B cell (primary cell): ENCODE data around the gene PNCK. TPM values are rescaled to one million over a fixed set of nuclear protein-coding genes. Genes with fewer than 3 reads are reported as not detected.

Experiments
- ATAC-seq: fragments of 200-7000 bp; cut with Tn5 transposase; one replicate; pipeline ENCODE4 v1.10.0; 2021; ENCODE audit warnings: low read depth, mild to moderate bottlenecking, moderate number of reproducible peaks, moderate library complexity
- CTCF ChIA-PET: fragments of 350-600 bp; sonication (Branson Sonifier 250); formaldehyde crosslinking; loops from one replicate; lab custom pipeline; 2021; ENCODE audit warnings: antibody characterized with exemption, inconsistent platforms; lab: Charles Lee
- POLR2A ChIA-PET: fragments of 350-600 bp; sonication (Branson Sonifier 250); formaldehyde crosslinking; loops from one replicate; lab custom pipeline; 2021; ENCODE audit warnings: antibody characterized with exemption; lab: Charles Lee
- DNase-seq: peaks from one replicate; pipeline ENCODE4 v3.0.0; 2013
- H2AFZ ChIP-seq: 2 replicates; pipeline ENCODE4 v1.6.1; 2012; ENCODE audit warnings: mild to moderate bottlenecking, low read depth, low read length; ENCODE audit not compliant: insufficient read depth, poor library complexity, severe bottlenecking
- H3K27ac ChIP-seq, 2 donors: 1 replicate in 1 of 2; 2 replicates in 1 of 2; pipeline ENCODE4 v1.5.1; 2012 to 2013; ENCODE audit warnings: low read length in 2 of 2, mild to moderate bottlenecking in 2 of 2, moderate library complexity in 1 of 2
- H3K27me3 ChIP-seq, 4 experiments: fragments of 200-600 bp in 1 of 4; sonication (generic) in 1 of 4; replicated peaks in 1 of 4; 1 replicate in 2 of 4; 2 replicates in 2 of 4; pipeline versions ENCODE4 v1.6.1 to v1.7.0; 2013 to 2016; ENCODE audit warnings: low read length in 3 of 4, mild to moderate bottlenecking in 2 of 4, mixed read lengths in 1 of 4, moderate library complexity in 1 of 4; ENCODE audit not compliant: insufficient read depth in 4 of 4, control insufficient read depth in 3 of 4; ENCODE audit errors: control extremely low read depth in 1 of 4
- H3K36me3 ChIP-seq, 2 experiments: replicated peaks in 1 of 2; 1 replicate in 1 of 2; 2 replicates in 1 of 2; pipeline versions ENCODE4 v1.6.1 to v1.7.1; 2013; ENCODE audit warnings: low read length in 1 of 2; ENCODE audit not compliant: insufficient read depth in 2 of 2, control insufficient read depth in 1 of 2; ENCODE audit errors: control extremely low read depth in 1 of 2, extremely low read depth in 1 of 2
- H3K4me1 ChIP-seq, 2 donors: fragments of 200-600 bp in 1 of 2; sonication (generic) in 1 of 2; 1 replicate in 1 of 2; 2 replicates in 1 of 2; pipeline versions ENCODE4 v1.5.1 to v1.6.1; 2013 to 2017; ENCODE audit warnings: low read length in 2 of 2; ENCODE audit not compliant: control insufficient read depth in 2 of 2, insufficient read depth in 2 of 2
- H3K4me2 ChIP-seq: replicated peaks from 2 replicates; pipeline ENCODE3; 2012; ENCODE audit warnings: mild to moderate bottlenecking, low read depth, low read length; ENCODE audit not compliant: poor library complexity, severe bottlenecking
- H3K4me3 ChIP-seq, 5 experiments: fragments of 200-600 bp in 1 of 5; sonication (generic) in 1 of 5; 1 replicate in 3 of 5; 2 replicates in 2 of 5; pipeline versions ENCODE4 v1.5.1 to v1.7.0; 2011 to 2016; ENCODE audit warnings: low read length in 4 of 5, mild to moderate bottlenecking in 4 of 5, low read depth in 2 of 5, control low read depth in 1 of 5, moderate library complexity in 1 of 5; ENCODE audit not compliant: insufficient read depth in 1 of 5; ENCODE audit errors: control extremely low read depth in 1 of 5, extremely low read depth in 1 of 5
- H3K79me2 ChIP-seq: fragments of 200-600 bp; sonication (generic); one replicate; pipeline ENCODE4 v1.6.0; 2016; ENCODE audit warnings: low read length; ENCODE audit not compliant: control insufficient read depth, insufficient read depth
- H3K9ac ChIP-seq: fragments of 200-600 bp; sonication (generic); 2 replicates; pipeline ENCODE4 v1.6.1; 2017; ENCODE audit warnings: mild to moderate bottlenecking, low read length, moderate library complexity
- H3K9me3 ChIP-seq, 3 donors: one replicate each; pipeline versions ENCODE4 v1.6.1 to v1.7.1; 2013; ENCODE audit warnings: low read length in 2 of 3; ENCODE audit not compliant: control insufficient read depth in 2 of 3, insufficient read depth in 1 of 3; ENCODE audit errors: control extremely low read depth in 1 of 3
- H4K20me1 ChIP-seq: 2 replicates; pipeline ENCODE4 v1.6.0; 2012; ENCODE audit warnings: mild to moderate bottlenecking, low read length; ENCODE audit not compliant: insufficient read depth, control insufficient read depth, poor library complexity, severe bottlenecking
- H3K27ac Mint-ChIP-seq: one replicate; pipeline ENCODE4 v1.8.0; 2021; ENCODE audit warnings: mixed read lengths
- H3K27me3 Mint-ChIP-seq: one replicate; pipeline ENCODE4 v1.8.0; 2021; ENCODE audit warnings: mixed read lengths
- H3K4me1 Mint-ChIP-seq: one replicate; pipeline ENCODE4 v1.8.0; 2021; ENCODE audit warnings: mixed read lengths
- H3K4me3 Mint-ChIP-seq: one replicate; pipeline ENCODE4 v1.8.0; 2021; ENCODE audit warnings: mixed read lengths
- H3K9me3 Mint-ChIP-seq: one replicate; pipeline ENCODE4 v1.8.0; 2022; ENCODE audit warnings: mixed read lengths; ENCODE audit not compliant: insufficient read depth
- EZH2 ChIP-seq: IDR thresholded peaks from 2 replicates; pipeline ENCODE4 v1.6.1; 2012; ENCODE audit warnings: borderline replicate concordance, low read depth, mild to moderate bottlenecking, moderate library complexity, low read length; ENCODE audit not compliant: insufficient read depth, poor library complexity, severe bottlenecking
- WGBS: methylation state at CpG from one replicate; pipeline ENCODE4 v1.1.5; 2013; ENCODE audit warnings: missing lambda C conversion rate; ENCODE audit not compliant: insufficient coverage; 5-methylcytosine and 5-hydroxymethylcytosine counted together
- intact Hi-C: fragments of 100-400 bp; cut with micrococcal nuclease; formaldehyde crosslinking; loops from one replicate; pipeline ENCODE4 v1.10.0; 2022
- polyA plus RNA-seq: library from polyadenylated mRNA; depleted of rRNA; stranded (reverse); fragments of >200 nt; gene quantifications from 2 replicates; pipeline ENCODE4 v1.2.3, GENCODE V29; 2012
- total RNA-seq, 2 donors: library from RNA; stranded (reverse); fragments of 120-200 nt in 1 of 2; gene quantifications; 1 replicate in 1 of 2; 2 replicates in 1 of 2; pipeline versions ENCODE4 v1.2.3 to v1.2.4, GENCODE V29; 2013 to 2022
- TF ChIP-seq, protein P1 (sequence below): fragments of 200-600 bp; IDR thresholded peaks from one replicate; pipeline ENCODE4 v1.8.0; 2022; ENCODE audit warnings: antibody characterized with exemption, mild to moderate bottlenecking

Gene PNCK
- total and polyA plus RNA-seq, 2 donors (not counting 1 experiment from before 2014, with no cell fraction given), result 0.99 TPM; not detected in 1

DNA sequence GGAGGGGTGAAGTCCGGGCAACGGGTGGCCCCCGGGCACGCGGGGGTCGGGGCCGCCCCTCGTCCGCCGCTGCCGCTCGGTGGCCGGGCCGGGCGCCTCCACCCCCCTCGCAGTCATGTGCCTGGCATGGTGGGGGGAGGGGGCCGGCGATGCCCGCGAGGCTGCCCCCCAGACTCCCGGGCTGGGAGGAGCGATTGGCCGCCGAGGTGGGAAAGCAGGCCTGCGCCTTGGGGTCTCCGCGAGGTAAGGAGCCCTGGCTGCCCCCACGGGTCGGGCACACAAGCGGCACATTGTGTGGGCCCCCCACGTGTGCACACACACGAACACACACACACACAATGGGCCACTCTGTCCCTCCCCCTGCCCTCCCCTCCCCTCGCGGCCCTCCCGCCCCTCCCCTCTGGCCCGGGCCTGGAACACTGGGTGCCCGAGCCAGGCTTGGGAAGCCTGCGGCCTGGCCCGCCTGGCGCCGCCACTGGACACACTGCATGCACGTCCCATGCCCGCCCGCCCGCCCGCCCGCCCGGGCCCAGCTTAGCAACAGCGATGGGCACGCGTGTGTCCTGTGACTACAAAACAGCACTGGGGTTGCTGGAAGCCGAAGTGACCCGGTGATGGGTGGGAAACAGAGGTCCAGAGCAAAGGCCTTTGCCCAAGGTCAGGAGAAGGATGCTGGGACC lies 15.4 kb upstream of the PNCK start:
- peaks cover 0 to 13% (median 1%) of the 10 kb centered on the region in 4 experiments for H3K27me3 ChIP-seq
- H3K4me3 ChIP-seq, result no peak overlapping the region
- H3K9me3 Mint-ChIP-seq, result no peaks in the 10 kb centered on the region
- CTCF ChIA-PET, result no interaction called here
- POLR2A ChIA-PET, result no interaction called here
- TF ChIP-seq EZH2, result no peak
- TF ChIP-seq, protein P1, sequence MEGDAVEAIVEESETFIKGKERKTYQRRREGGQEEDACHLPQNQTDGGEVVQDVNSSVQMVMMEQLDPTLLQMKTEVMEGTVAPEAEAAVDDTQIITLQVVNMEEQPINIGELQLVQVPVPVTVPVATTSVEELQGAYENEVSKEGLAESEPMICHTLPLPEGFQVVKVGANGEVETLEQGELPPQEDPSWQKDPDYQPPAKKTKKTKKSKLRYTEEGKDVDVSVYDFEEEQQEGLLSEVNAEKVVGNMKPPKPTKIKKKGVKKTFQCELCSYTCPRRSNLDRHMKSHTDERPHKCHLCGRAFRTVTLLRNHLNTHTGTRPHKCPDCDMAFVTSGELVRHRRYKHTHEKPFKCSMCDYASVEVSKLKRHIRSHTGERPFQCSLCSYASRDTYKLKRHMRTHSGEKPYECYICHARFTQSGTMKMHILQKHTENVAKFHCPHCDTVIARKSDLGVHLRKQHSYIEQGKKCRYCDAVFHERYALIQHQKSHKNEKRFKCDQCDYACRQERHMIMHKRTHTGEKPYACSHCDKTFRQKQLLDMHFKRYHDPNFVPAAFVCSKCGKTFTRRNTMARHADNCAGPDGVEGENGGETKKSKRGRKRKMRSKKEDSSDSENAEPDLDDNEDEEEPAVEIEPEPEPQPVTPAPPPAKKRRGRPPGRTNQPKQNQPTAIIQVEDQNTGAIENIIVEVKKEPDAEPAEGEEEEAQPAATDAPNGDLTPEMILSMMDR, result no peak
- no peaks in the 10 kb centered on the region for H3K79me2 ChIP-seq
- no peak for ATAC-seq
- no peaks in the 10 kb centered on the region for H3K36me3 ChIP-seq
- H3K27me3 Mint-ChIP-seq, result no peaks in the 10 kb centered on the region
- WGBS, result 43% methylated on average over 10 of the region's 53 CpGs
- H3K9me3 ChIP-seq, result no peaks in the 10 kb centered on the region
- H3K4me1 Mint-ChIP-seq, result no peaks in the 10 kb centered on the region
- H3K4me3 Mint-ChIP-seq, result peak overlapping the region; percentile 10
- no peak overlapping the region for H3K27ac ChIP-seq
- no peak overlapping the region for H3K9ac ChIP-seq
- peaks cover 0 to 4% of the 10 kb centered on the region in 2 donors for H3K4me1 ChIP-seq
- no peak overlapping the region for H2AFZ ChIP-seq
- intact Hi-C loops, result no loop called here
- DNase-seq, result no peak
- peak overlapping the region; percentile 42 for H3K4me2 ChIP-seq
- H4K20me1 ChIP-seq, result no peaks in the 10 kb centered on the region
- no peak overlapping the region for H3K27ac Mint-ChIP-seq

- no peaks in the 10 kb centered on the region for H3K9me3 ChIP-seq
- POLR2A ChIA-PET, result no interaction called here
- Mint-ChIP-seq H3K27ac (no peak overlapping the region), H3K4me1 (no peaks in the 10 kb centered on the region), H3K27me3 (no peaks in the 10 kb centered on the region), H3K9me3 (no peaks in the 10 kb centered on the region), H3K4me3 (no peak overlapping the region)
- WGBS, result 1% methylated on average over 50 of the region's 57 CpGs
- peak overlapping the region; percentile 42 for H3K4me2 ChIP-seq
- no peak for ATAC-seq
- H4K20me1 ChIP-seq, result no peaks in the 10 kb centered on the region
- intact Hi-C loops, result no loop called here
- no peaks in the 10 kb centered on the region for H3K36me3 ChIP-seq
- CTCF ChIA-PET, result no interaction called here
- TF ChIP-seq, protein P1, result no peak
- TF ChIP-seq EZH2, result no peak
- H3K4me3 ChIP-seq, result no peak overlapping the region
- no peak overlapping the region for H3K27ac ChIP-seq
- H2AFZ ChIP-seq, result no peak overlapping the region
- H3K4me1 ChIP-seq, result peaks cover 0 to 4% of the 10 kb centered on the region in 2 donors
- no peaks in the 10 kb centered on the region for H3K79me2 ChIP-seq
- H3K9ac ChIP-seq, result no peak overlapping the region
- peak; percentile 28 for DNase-seq
- peaks cover 0 to 13% (median 1%) of the 10 kb centered on the region in 4 experiments for H3K27me3 ChIP-seq
Observed at GRCh38 chrX:153688506-153688905, 14.9 kb upstream of the PNCK start.
